ENCODE data around the gene IL17A.

The IL17A gene

GRCh38 chr6:52186075-52186474, at the start of gene IL17A:
Gene IL17A (plus strand): TSS chr6:52186375. CDS start chr6:52186432, 57 bp downstream.
- FAIRE-seq = no peak
- no peak for DNase-seq (ENCODE audit: extremely low spot score, insufficient read length, low read depth)

- FAIRE-seq = no peak
- no peak for DNase-seq (ENCODE audit: extremely low spot score, insufficient read length, low read depth)
These were observed 49.2 kb upstream of the IL17A start for GRCh38 chr6:52136934-52137467.

- no peak for DNase-seq (ENCODE audit: extremely low spot score, insufficient read length, low read depth)
- FAIRE-seq = peak; percentile 18
These were observed 47.9 kb upstream of the IL17A start for GRCh38 chr6:52138284-52138683.

GRCh38 chr6:52139985-52140680, 46.0 kb upstream of the IL17A start:
- DNase-seq (ENCODE audit: extremely low spot score, insufficient read length, low read depth) (no peak), FAIRE-seq (no peak)

- DNase-seq (ENCODE audit: extremely low spot score, insufficient read length, low read depth) = no peak
- no peak for FAIRE-seq
These were observed 44.6 kb upstream of the IL17A start for GRCh38 chr6:52141596-52141995.

- DNase-seq (ENCODE audit: extremely low spot score, insufficient read length, low read depth) (no peak), FAIRE-seq (no peak)
These were observed 43.6 kb upstream of the IL17A start for GRCh38 chr6:52142556-52142955.

- FAIRE-seq (no peak), DNase-seq (ENCODE audit: extremely low spot score, insufficient read length, low read depth) (no peak)
These were observed 42.6 kb upstream of the IL17A start for GRCh38 chr6:52143551-52143950.

- no peak for FAIRE-seq
- DNase-seq (ENCODE audit: extremely low spot score, insufficient read length, low read depth) = no peak
These were observed 41.7 kb upstream of the IL17A start for GRCh38 chr6:52144196-52145076.

- no peak for FAIRE-seq
- DNase-seq (ENCODE audit: extremely low spot score, insufficient read length, low read depth) = no peak
These were observed 39.2 kb upstream of the IL17A start for GRCh38 chr6:52146851-52147445.

- FAIRE-seq = no peak
- DNase-seq (ENCODE audit: extremely low spot score, insufficient read length, low read depth) = no peak
These were observed 37.1 kb upstream of the IL17A start for GRCh38 chr6:52149076-52149475.

GRCh38 chr6:52149949-52150348, 36.2 kb upstream of the IL17A start:
- no peak for DNase-seq (ENCODE audit: extremely low spot score, insufficient read length, low read depth)

GRCh38 chr6:52152070-52152423, 34.1 kb upstream of the IL17A start:
- FAIRE-seq = no peak
- DNase-seq (ENCODE audit: extremely low spot score, insufficient read length, low read depth) = no peak

More at GRCh38 chr6:52149949-52150348, 36.2 kb upstream of the IL17A start:
- FAIRE-seq = no peak

- DNase-seq (ENCODE audit: extremely low spot score, insufficient read length, low read depth) = no peak
- FAIRE-seq = no peak
These were observed 33.4 kb upstream of the IL17A start for GRCh38 chr6:52152711-52153160.

- no peak for FAIRE-seq
- no peak for DNase-seq (ENCODE audit: extremely low spot score, insufficient read length, low read depth)
These were observed 31.8 kb upstream of the IL17A start for GRCh38 chr6:52154381-52154780.

- FAIRE-seq (peak; percentile 98), DNase-seq (ENCODE audit: extremely low spot score, insufficient read length, low read depth) (peak; percentile 32)
These were observed 30.2 kb upstream of the IL17A start for GRCh38 chr6:52155791-52156576.

GRCh38 chr6:52157301-52157941, 28.8 kb upstream of the IL17A start:
- FAIRE-seq = peak; percentile 81
- no peak for DNase-seq (ENCODE audit: extremely low spot score, insufficient read length, low read depth)

GRCh38 chr6:52160472-52161104, 25.6 kb upstream of the IL17A start:
- DNase-seq (ENCODE audit: extremely low spot score, insufficient read length, low read depth) (no peak), FAIRE-seq (no peak)

- DNase-seq (ENCODE audit: extremely low spot score, insufficient read length, low read depth) (no peak), FAIRE-seq (no peak)
These were observed 24.3 kb upstream of the IL17A start for GRCh38 chr6:52161689-52162438.

All from GM18507 (cell line).